Inferior parietal cortex (tissue), 1 donor: ENCODE data around the gene BMF.
A peak's percentile ranks its signal among the peaks of the same experiment; 100 is the strongest.
"Not testable (repeated sequence)": the region's sequence is repeated elsewhere in the genome, so short reads cannot be mapped to it uniquely, and the experiment has no call there.

Source experiments
- DNase-seq: peaks from one replicate; pipeline ENCODE4 v3.0.0-alpha.2; 2016; ENCODE audit errors: extremely low spot score

Gene BMF

DNA sequence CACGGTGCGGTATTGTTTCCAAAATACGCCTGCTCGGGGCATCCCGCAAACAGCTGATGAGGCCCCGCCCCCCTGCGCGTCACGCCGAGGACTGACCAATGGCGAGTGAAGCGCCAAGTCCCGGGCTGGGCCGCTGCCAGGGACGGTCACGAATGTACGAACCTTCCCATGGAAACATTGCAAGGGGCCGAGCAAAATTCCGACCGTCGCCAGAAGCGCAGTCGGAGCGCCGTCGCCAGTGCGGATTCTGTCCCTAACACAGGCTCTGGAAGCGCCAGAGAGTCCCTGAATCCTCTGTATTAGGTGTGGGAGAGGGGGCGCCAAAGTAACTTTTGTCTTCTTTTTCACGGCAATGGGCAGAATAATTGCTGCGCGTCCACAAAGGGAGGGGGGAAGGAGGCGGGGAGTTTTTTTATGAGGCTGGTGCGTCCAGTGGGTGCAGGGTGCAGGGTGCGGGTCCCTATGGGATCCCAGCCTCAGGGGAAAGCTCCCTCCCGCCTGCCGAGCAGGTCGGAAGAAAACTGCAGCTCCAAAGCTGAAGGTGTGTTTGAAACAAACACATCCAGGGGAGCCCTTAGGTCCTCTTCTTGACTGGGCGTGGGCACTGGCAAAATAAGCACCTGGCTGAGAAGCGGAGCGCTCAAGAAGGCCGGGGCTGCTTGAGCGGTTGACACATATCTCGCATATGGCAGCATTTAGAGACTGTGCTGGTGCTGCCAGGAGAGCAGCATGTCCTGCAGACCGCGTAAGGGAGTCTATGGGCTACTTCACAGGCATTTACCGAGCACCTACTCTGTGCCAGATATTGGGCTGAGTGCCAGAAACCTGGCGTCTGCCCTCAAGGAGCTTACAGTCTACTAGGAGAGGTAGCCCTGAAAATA, at the start of gene BMF:
BMF (minus strand) TSS at position 25 of the 881 bp plus-strand sequence. CDS start 2,793 bp downstream, outside the sequence.
- peak; percentile 96 for DNase-seq

DNA sequence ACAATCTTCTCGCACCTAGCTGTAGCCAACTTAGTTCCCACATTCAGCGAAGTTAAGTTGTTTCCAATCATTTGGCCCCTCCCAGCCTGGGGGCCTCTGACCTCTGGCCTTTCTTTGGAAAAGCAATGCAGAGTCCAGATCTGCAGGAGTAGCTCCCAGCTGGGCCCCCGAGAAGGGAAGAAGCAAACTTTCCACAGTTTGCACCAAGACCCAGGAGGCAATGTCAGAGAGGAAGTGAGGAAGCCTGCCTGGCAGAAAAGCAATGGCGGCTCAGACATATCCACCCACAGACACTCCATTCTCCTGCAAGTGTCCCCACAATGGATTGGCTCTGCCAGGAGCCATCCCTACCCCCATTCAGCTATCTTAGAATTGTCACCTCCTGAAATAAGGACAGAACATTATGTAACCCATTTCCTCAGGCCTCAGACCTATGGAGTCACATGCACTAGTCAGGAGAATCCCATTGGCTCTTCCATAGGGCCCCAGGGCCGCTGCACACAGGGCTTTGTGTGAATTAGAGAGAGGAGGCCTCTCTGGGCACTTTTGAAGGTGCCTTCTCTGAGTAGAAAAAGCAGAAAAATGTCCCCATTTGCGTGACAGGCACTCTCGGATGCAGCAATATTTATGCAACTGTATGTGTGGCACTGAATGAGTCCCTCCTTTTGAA, 49.2 kb upstream of the BMF start:
- DNase-seq = no peak

DNA sequence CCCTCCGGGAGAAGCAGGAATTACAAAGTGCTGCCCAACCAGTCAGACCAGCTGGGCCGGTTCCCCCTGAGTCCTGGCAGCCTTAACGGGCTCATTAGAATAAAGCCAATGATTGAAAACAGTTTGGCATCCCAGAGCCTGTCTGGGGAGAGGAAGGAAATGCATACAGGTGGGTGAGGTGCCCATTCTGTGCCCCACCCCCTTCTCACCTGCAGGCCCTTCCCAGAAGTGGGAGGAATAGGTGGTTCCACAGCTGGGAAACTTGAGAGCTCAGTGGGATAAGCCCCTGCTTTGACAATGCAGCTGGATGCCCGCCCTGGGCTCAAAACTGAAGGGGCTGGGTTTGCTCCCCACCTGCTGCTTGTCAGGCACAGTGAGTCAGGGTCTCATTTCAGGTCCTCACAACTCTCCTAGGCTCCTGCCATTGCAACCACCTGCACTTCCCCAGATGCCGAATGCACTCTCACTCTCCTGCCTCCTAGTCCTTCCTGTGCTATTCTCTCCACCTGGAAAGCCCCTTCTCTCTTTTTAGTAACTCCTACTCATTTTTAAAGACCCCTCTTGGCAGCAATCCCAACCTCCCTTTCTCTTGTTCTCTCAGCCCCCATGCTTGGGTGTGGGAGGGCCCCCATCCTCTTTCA, 46.7 kb upstream of the BMF start:
- no peak for DNase-seq

GRCh38 chr15:40154821-40155220, 46.1 kb upstream of the BMF start:
- DNase-seq = not testable (repeated sequence)

DNA sequence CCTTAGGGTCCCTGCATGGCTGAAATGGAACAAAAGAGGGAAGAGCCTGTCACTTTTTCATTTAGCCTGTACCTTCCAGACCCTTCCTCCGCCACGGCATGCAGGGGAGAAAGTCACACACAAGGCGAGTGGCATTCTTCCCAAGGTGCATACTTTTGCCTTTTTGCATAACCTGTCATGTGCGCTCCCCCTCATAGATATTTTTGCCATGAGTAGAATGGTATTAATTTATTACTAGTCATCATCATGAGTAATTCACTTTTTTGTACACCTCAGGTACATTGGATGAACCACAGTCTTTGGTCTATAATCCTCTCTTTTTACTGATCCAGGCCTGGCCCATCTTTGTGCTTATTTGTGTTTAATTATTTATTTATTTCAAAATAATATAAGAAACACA, 43.3 kb upstream of the BMF start:
- DNase-seq = no peak

DNA sequence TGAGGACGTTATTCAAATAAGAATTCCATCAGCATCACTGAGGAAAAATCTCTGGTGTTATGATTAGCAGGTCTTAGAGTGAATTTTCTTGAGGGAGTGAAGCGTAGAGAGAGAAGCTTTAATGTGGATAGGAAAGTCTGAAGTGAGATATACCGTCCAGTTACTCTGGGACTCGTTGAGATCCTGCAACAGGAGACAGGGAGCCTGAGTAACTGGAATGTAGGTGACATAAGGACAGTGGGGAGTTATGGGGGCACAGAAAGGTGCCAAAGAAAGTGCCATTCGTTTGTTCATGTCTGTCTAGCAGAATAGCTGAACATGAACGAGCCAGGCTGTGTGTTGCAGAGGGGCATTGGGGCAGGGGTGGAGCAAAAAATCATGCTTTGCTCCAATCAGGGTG, 42.8 kb upstream of the BMF start:
- DNase-seq = no peak

DNA sequence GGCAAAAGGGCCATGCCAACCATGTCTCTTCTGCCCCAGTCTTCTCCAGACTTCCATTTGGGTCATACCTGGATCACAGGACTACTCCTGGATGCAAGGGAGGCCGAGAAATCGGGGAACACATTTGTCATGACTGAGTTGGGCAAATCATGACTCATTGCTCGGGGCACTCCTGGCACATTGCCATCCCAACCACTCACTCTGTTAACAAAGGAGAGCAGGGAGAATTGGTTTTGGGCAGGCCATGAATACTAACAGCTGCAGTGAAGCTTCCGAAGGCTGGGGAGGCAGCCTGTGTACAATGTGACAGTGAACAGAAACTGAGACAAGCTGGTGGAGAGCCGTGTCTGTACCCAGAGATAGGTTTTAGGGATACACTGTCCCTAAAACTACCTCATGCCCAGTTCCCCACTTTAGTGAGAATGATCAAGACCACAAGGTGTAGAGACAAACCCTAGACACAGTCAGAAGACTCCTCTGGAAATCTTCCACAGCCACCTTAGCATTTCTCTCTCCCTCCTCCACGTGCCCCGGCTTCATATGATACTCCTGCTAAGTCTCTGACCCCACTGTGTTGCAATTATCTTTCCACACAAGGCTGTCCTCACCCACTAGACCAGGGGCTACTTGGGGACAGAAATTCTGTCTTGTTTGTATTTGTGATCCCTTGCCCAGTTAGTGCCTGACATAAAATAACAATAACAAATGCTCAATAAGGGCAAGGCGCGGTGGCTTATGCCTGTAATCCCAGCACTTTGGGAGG, 41.7 kb upstream of the BMF start:
- DNase-seq = peak; percentile 9

GRCh38 chr15:40149339-40149738, 40.7 kb upstream of the BMF start:
- DNase-seq = no peak

DNA sequence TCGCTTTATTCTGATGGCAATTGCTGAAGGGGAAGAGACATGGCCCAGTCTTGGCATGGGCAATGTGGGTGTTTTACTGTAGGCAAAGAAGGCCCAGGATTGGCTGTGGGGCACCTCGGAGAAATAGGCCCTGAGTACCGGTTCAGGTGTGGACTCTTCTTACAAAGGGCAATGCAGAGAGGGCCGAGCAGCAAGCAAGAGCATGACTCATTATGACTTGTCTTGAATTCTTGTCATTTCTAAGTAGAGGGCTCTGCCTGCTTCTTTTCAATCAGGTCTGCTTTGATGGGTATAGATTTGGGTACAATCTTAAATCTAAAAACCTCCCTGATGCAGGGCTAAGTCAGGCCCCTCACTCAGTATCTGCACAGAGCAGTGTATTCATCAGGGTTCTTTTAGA, 37.4 kb upstream of the BMF start:
- DNase-seq = no peak

DNA sequence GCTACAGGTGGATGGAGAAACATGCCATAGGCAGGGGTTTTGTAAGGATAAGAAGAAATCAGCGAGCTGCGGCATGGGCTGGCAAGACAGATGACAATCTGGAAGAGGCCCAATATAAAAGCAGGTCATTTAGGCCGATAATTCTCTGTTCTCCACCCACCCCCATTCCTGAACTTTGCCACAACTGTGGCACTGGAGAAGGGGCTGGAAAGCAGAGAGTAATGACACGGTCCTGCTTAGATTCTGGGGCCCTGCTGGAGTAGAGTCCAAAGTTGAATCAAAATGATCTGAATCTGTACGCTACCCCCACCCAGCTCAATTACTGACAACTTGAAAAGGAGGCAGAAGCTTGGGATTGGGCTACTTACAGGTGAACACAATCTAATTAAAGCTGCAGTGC, 33.7 kb upstream of the BMF start:
- no peak for DNase-seq

- not testable (repeated sequence) for DNase-seq
Measured at GRCh38 chr15:40138201-40138570, 29.5 kb upstream of the BMF start.

DNA sequence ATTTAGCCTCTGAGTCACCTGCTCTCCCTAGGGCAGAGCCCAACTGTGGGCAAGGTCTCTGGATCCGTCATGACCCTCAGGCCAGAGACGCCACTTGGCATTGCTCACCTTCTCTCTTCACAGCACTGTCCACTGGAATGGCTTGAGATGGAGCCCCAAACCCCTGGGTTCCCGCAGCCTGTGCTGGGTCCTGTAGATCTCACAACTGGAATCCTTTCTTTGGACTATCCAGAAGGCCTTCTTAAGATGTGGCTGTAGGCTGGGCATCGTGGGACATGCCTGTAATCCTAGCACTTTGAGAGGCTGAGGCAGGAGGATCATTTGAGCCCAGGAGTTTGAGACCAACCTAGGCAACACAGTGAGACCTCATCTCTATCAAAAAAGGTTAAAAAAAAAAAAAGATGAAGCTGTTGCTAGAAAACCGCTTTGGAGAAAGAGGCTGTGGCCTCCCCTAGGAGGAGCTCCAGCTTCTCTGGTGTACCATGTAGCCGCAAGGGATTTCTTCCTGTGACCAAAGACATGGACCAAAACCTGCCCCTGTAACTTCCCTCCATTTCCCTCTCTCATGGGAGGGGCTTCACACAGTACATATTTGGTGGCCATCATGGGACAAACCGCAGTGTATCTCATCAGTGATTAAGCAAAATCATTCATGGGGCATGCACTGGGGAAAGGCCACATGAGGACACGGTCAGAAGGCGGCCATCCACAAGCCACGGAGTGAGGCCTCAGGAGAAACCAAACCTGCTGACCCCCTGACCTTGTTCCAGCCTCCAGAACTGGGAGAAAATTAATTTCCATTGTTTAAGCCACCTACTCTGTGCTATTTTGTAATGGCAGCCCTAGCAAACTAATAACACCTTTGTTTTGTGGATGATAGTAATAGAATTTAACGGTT, 28.9 kb upstream of the BMF start:
- no peak for DNase-seq

GRCh38 chr15:40136470-40137302, 28.0 kb upstream of the BMF start:
- no peak for DNase-seq

GRCh38 chr15:40135846-40136450, 27.3 kb upstream of the BMF start:
- not testable (repeated sequence) for DNase-seq

DNA sequence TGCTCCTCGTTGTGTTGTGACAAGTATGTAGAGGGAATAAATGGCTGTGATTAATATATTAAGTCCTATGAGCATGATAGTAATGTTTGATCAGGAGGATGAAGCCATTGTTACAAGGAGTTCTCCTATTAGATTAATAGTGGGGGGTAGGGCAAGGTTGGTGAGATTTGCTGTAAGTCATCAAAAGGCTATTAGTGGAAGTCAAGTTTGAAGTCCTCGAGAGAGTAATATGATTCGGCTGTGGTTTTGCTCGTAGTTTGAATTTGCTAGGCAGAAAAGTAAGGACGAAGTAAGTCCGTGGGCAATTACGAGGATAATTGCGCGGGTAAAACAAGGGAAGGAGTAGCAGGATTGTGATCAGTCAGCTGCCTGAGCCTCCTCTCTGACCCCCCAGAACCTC, 26.2 kb upstream of the BMF start:
- no peak for DNase-seq

GRCh38 chr15:40133544-40133943, 24.9 kb upstream of the BMF start:
- no peak for DNase-seq

- no peak for DNase-seq
Measured at GRCh38 chr15:40130799-40131502, 22.3 kb upstream of the BMF start.

- no peak for DNase-seq
Measured at GRCh38 chr15:40130118-40130517, 21.4 kb upstream of the BMF start.
